K562 (cell line): ENCODE measurements around the gene LAPTM5. TPM values are rescaled to one million over a fixed set of nuclear protein-coding genes. Genes with fewer than 3 reads are reported as not detected.

ENCODE experiments used
- BACH1 ChIP-seq: fragments of 200-800 bp; sonication (Bioruptor generic); IDR thresholded peaks from 2 replicates; pipeline ENCODE4 v1.6.1; 2016; ENCODE audit warnings: missing genetic modification characterization, missing compliant biosample characterization
- E2F8 ChIP-seq: fragments of 450-650 bp; IDR thresholded peaks from 2 replicates; pipeline ENCODE4 v1.7.1; 2018; ENCODE audit warnings: mild to moderate bottlenecking, low read depth; ENCODE audit not compliant: partially characterized antibody
- HLTF ChIP-seq: fragments of 450-650 bp; IDR thresholded peaks from 2 replicates; pipeline ENCODE4 v1.6.1; 2016
- JUND ChIP-seq, 2 experiments: IDR thresholded peaks; 2 replicates in 1 of 2; 3 replicates in 1 of 2; pipeline ENCODE4 v1.6.1; 2011; ENCODE audit warnings: borderline replicate concordance in 2 of 2, low read depth in 2 of 2, low read length in 2 of 2, improper control_type of control experiment in 1 of 2, missing biosample characterization in 1 of 2, missing genetic modification characterization in 1 of 2, missing genetic modification reagents in 1 of 2
- MXI1 ChIP-seq: IDR thresholded peaks from 2 replicates; pipeline ENCODE4 v1.6.1; 2011; ENCODE audit warnings: low read depth, mild to moderate bottlenecking, improper control_type of control experiment, low read length
- NFIX ChIP-seq: fragments of 250-450 bp; sonication (Bioruptor Pico); IDR thresholded peaks from 2 replicates; pipeline ENCODE4 v1.4.0; 2020; ENCODE audit warnings: low read depth, mild to moderate bottlenecking, moderate library complexity
- SLC30A9 ChIP-seq: fragments of 250-450 bp; sonication (Bioruptor Pico); IDR thresholded peaks from 2 replicates; pipeline ENCODE4 v1.8.0; 2022; ENCODE audit warnings: mild to moderate bottlenecking, moderate library complexity
- STAG1 ChIP-seq: sonication (generic); formaldehyde crosslinking; IDR thresholded peaks from 2 replicates; pipeline ENCODE4 v1.5.0; 2020; ENCODE audit warnings: missing genetic modification reagents, borderline replicate concordance
- TOE1 ChIP-seq, 2 experiments: fragments of 450-650 bp in 1 of 2; sonication (generic) in 1 of 2; formaldehyde crosslinking in 1 of 2; IDR thresholded peaks; 2 replicates each; pipeline versions ENCODE4 v1.7.1 to v1.8.0; 2016 to 2022; ENCODE audit warnings: borderline replicate concordance in 2 of 2, mild to moderate bottlenecking in 2 of 2, antibody characterized with exemption in 1 of 2, inconsistent platforms in 1 of 2, low read depth in 1 of 2, missing genetic modification reagents in 1 of 2, moderate library complexity in 1 of 2
- ZEB2 ChIP-seq: fragments of 450-650 bp; IDR thresholded peaks from 2 replicates; pipeline ENCODE4 v1.6.1; 2016
- ZNF143 ChIP-seq: sonication (generic); formaldehyde crosslinking; IDR thresholded peaks from 2 replicates; pipeline ENCODE4 v1.9.0; 2022; ENCODE audit warnings: mild to moderate bottlenecking, missing genetic modification reagents
- ZNF41 ChIP-seq: fragments of 250-450 bp; sonication (Bioruptor Pico); conservative IDR thresholded peaks from 2 replicates; pipeline ENCODE4 v1.4.0; 2020; ENCODE audit warnings: mild to moderate bottlenecking
- ZNF444 ChIP-seq: fragments of 250-450 bp; sonication (Bioruptor Pico); IDR thresholded peaks from 2 replicates; pipeline ENCODE4 v1.4.0; 2020; ENCODE audit warnings: mild to moderate bottlenecking, moderate library complexity
- ZNF644 ChIP-seq: fragments of 200-800 bp; sonication (Bioruptor generic); IDR thresholded peaks from 2 replicates; pipeline ENCODE4 v1.6.1; 2016; ENCODE audit warnings: low read depth, missing genetic modification characterization, missing compliant biosample characterization
- ZNF76 ChIP-seq: fragments of 250-450 bp; sonication (Bioruptor Pico); IDR thresholded peaks from 2 replicates; pipeline ENCODE4 v1.4.0; 2020; ENCODE audit warnings: mild to moderate bottlenecking, moderate library complexity, borderline replicate concordance
- ZNF778 ChIP-seq: fragments of 450-650 bp; formaldehyde crosslinking; IDR thresholded peaks from 2 replicates; pipeline ENCODE4 v1.4.0; 2020; ENCODE audit warnings: mild to moderate bottlenecking, moderate library complexity
- polyA plus RNA-seq, 8 experiments: library from polyadenylated mRNA; depleted of rRNA in 4 of 8; stranded (reverse) in 5 of 8; unstranded in 3 of 8; fragments of >200 nt; fragmentation: Nextera tagmentation in 2 of 8; fragmentation: Illumina TruSeq in 1 of 8; extraction: Ambion mirVana in 2 of 8; extraction: Trizol in 1 of 8; gene quantifications; 2 replicates each; pipeline versions ENCODE4 v1.2.1 to v1.2.3, GENCODE V29; 2011 to 2014; ENCODE audit warnings: inconsistent platforms in 1 of 8, missing spikeins in 1 of 8
- total RNA-seq, 7 experiments: library from RNA; depleted of rRNA in 6 of 7; stranded (reverse); fragments of >200 nt in 6 of 7; fragmentation: Illumina TruSeq in 2 of 7; extraction: Trizol in 2 of 7; gene quantifications; 2 replicates each; pipeline versions ENCODE4 v1.2.1 to v1.2.3, GENCODE V29; 2011 to 2021; ENCODE audit warnings: low replicate concordance in 1 of 7
- TF ChIP-seq, protein P1 (sequence below): fragments of 200-400 bp; formaldehyde crosslinking; IDR thresholded peaks from 2 replicates; pipeline ENCODE4 v1.6.1; 2017; ENCODE audit warnings: mild to moderate bottlenecking, low read depth, low read length, moderate library complexity
- TF ChIP-seq, protein P2 (sequence below): IDR thresholded peaks from 2 replicates; pipeline ENCODE4 v1.6.1; 2011; ENCODE audit not compliant: insufficient read length; ENCODE audit errors: extremely low read depth
- TF ChIP-seq, protein P3 (sequence below): sonication (generic); formaldehyde crosslinking; IDR thresholded peaks from 2 replicates; pipeline ENCODE4 v1.8.0; 2022; ENCODE audit warnings: mild to moderate bottlenecking, missing genetic modification reagents

LAPTM5 gene
- total and polyA plus RNA-seq, 9 of the 15 experiments (the other 6 are each of a cell fraction or from before 2014, with no cell fraction given) = 2.4 to 47.3 (median 20.3) TPM

DNA sequence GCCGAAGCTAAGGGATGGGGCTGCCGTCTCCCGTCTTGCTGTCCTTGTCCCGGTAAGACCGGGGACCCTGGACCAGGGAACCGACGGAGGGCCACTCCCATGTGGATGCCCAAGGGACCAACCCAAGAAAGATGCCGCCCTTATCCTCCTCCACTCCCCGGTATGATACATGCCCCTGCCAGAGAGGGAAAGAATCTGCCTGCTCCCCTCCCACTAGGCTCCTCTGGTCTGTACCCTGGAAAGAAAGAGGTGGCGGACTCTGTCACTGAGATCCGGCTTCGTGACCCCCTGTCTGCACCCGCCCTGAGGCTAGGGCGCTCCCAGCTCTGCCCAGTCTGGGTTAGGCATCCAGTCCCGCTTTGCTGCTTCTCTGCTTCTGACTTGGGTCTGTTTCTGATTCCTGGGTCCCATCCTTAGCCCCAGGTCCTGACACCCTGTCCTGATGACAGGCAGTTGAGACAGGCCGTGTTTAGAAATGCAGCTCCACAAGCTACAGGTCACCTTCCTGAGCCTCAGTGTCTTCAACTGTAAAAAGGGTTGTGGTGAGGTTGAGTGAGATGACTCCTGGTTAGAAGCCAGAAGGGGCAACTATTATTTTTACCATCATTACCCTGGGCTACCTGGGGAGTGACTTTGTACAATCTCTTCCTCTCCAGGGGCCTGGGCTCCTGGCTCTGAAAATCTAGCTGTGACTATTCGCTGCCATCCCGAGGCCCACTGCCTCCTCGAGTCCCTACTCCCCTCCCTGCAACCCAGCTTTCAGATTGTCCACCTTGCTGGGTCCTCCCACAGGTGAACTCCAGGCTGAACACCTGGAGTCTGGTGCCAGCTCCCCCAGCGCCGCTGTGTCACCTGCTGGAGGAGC is 37.9 kb downstream of the LAPTM5 start (continued):
- TF ChIP-seq E2F8 (no peak), SLC30A9 (no peak), MXI1 (0 out of 2 replicates have a peak, but pooled peaks have one; percentile 54), ZNF143 (0 out of 2 replicates have a peak, but pooled peaks have one; percentile 28), TOE1 (IDR thresholded peaks at IDR 0.05; ENCODE audit: borderline replicate concordance) (no peak; the same call in none of the 2 replicates), TOE1 (CRISPR knock-in tag; IDR thresholded peaks at IDR 0.05; ENCODE audit: borderline replicate concordance, low read depth) (0 out of 2 replicates have a peak, but pooled peaks have one; percentile 23), STAG1 (CRISPR knock-in tag) (peak; percentile 97; the same call in 1 of the 2 replicates), NFIX (CRISPR knock-in tag) (no peak), HLTF (0 out of 2 replicates have a peak, but pooled peaks have one; percentile 5), JUND (IDR thresholded peaks at IDR 0.05; ENCODE audit: borderline replicate concordance, low read depth, low read length) (no peak), JUND (tag; IDR thresholded peaks at IDR 0.05; ENCODE audit: borderline replicate concordance, low read depth, low read length) (peak; percentile 54; the same call in 1 of the 3 replicates), ZNF778 (no peak), ZNF76 (CRISPR knock-in tag) (peak; percentile 70; the same call in 1 of the 2 replicates), ZNF41 (CRISPR knock-in tag) (no peak), ZNF644 (tag) (no peak), ZNF444 (no peak), ZEB2 (peak; percentile 37; the same call in 1 of the 2 replicates), BACH1 (peak; percentile 73; the same call in 1 of the 2 replicates)
- TF ChIP-seq, protein P1, sequence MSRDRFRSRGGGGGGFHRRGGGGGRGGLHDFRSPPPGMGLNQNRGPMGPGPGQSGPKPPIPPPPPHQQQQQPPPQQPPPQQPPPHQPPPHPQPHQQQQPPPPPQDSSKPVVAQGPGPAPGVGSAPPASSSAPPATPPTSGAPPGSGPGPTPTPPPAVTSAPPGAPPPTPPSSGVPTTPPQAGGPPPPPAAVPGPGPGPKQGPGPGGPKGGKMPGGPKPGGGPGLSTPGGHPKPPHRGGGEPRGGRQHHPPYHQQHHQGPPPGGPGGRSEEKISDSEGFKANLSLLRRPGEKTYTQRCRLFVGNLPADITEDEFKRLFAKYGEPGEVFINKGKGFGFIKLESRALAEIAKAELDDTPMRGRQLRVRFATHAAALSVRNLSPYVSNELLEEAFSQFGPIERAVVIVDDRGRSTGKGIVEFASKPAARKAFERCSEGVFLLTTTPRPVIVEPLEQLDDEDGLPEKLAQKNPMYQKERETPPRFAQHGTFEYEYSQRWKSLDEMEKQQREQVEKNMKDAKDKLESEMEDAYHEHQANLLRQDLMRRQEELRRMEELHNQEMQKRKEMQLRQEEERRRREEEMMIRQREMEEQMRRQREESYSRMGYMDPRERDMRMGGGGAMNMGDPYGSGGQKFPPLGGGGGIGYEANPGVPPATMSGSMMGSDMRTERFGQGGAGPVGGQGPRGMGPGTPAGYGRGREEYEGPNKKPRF = no peak
- TF ChIP-seq, protein P2, sequence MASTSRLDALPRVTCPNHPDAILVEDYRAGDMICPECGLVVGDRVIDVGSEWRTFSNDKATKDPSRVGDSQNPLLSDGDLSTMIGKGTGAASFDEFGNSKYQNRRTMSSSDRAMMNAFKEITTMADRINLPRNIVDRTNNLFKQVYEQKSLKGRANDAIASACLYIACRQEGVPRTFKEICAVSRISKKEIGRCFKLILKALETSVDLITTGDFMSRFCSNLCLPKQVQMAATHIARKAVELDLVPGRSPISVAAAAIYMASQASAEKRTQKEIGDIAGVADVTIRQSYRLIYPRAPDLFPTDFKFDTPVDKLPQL = no peak
- TF ChIP-seq, protein P3, sequence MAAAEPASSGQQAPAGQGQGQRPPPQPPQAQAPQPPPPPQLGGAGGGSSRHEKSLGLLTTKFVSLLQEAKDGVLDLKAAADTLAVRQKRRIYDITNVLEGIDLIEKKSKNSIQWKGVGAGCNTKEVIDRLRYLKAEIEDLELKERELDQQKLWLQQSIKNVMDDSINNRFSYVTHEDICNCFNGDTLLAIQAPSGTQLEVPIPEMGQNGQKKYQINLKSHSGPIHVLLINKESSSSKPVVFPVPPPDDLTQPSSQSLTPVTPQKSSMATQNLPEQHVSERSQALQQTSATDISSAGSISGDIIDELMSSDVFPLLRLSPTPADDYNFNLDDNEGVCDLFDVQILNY (CRISPR knock-in tag) = peak; percentile 53; the same call in 1 of the 2 replicates
